ENCODE measurements around the gene ATRNL1. TPM values are rescaled to one million over a fixed set of nuclear protein-coding genes. Genes with fewer than 3 reads are reported as not detected.

ATRNL1 gene
- total and polyA plus RNA-seq, 10 donors, result 0.29 to 6.3 (median 2.2) TPM

DNA sequence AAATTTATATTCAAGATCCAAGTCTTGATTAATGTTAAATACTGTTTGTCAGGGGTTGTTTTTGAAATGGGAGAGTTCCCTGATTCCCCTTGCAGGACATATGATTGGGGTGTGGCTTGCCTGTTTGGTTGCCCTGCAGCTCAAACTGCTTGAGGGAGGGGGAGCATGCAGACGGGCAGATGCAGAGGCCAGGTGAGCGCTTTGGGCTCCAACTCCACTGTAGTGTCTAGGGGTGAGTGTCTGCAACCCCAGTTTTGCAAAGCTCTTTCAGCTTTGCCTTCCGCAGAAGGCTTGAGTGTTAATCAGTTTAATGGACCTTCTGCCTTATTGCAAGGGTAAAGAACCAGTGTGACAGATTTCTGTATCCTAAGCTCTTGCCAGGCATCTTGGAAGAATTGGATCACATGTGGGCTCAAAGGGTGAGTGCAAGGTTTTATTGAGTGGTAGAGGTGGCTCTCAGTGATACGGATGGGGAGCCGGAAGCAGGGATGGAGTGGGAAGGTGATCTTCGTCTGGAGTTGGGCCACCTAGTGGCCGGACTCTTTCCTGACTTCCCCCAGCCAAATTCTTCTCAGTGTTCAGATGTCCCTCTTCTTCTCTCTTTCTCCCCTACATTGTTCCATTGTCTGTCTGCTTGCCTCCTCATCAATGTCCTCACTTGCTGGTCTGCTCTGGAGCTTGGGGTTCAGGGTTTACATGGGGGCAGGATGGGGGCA lies 479.7 kb downstream of the ATRNL1 start:
- DNase-seq, result no peak
- no peaks in the 10 kb centered on the region for H3K9me3 ChIP-seq
- H3K36me3 ChIP-seq, result no peaks in the 10 kb centered on the region
- intact Hi-C loops (cut with DNase I; ENCODE audit: low total_unique reads), result no loop called here
- H3K4me1 ChIP-seq, result no peaks in the 10 kb centered on the region
- H3K27me3 ChIP-seq (replicated peaks in 1 of 7), result no peaks in the 10 kb centered on the region
- H3K27ac ChIP-seq, result no peak overlapping the region
- TF ChIP-seq, protein P1, sequence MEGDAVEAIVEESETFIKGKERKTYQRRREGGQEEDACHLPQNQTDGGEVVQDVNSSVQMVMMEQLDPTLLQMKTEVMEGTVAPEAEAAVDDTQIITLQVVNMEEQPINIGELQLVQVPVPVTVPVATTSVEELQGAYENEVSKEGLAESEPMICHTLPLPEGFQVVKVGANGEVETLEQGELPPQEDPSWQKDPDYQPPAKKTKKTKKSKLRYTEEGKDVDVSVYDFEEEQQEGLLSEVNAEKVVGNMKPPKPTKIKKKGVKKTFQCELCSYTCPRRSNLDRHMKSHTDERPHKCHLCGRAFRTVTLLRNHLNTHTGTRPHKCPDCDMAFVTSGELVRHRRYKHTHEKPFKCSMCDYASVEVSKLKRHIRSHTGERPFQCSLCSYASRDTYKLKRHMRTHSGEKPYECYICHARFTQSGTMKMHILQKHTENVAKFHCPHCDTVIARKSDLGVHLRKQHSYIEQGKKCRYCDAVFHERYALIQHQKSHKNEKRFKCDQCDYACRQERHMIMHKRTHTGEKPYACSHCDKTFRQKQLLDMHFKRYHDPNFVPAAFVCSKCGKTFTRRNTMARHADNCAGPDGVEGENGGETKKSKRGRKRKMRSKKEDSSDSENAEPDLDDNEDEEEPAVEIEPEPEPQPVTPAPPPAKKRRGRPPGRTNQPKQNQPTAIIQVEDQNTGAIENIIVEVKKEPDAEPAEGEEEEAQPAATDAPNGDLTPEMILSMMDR (IDR thresholded peaks at IDR 0.05 in 8 of 11, conservative IDR thresholded peaks at IDR 0.05 in 3 of 11), result no peak
- no peak for TF ChIP-seq POLR2AphosphoS5 (IDR thresholded peaks at IDR 0.05)
- TF ChIP-seq POLR2A (IDR thresholded peaks at IDR 0.05), result no peak
- no peak overlapping the region for H3K4me3 ChIP-seq
- WGBS, 5 donors, result 57 to 70% (median 67%) methylated on average over 7 of the region's 7 CpGs

DNA sequence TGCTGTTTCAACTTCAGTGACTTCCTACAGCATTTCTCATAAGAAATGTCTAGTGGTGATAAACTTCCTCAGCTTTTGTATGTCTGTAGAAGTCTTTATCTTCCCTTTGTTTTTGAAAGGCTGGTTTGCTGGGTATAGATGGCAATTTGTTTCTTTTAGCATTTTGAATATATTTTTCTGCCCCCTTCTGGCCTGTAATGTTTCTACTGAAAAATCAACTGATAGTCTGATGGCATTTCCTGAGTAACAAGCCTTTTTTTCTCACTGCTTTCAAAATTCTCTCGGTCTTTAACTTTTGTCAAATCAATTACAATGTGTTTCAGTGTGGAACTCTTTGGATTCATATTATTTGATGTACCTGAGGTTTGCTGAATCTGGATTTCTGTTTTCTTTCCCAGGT lies 487.1 kb downstream of the ATRNL1 start:
- intact Hi-C loops (cut with DNase I; ENCODE audit: low total_unique reads), result no loop called here
- Histone ChIP-seq H3K27me3 (replicated peaks in 1 of 7) (no peaks in the 10 kb centered on the region), H3K4me1 (no peaks in the 10 kb centered on the region), H3K27ac (no peak overlapping the region), H3K36me3 (no peaks in the 10 kb centered on the region), H3K9me3 (peaks cover 0 to 20% (median 15%) of the 10 kb centered on the region in 8 donors), H3K4me3 (no peak overlapping the region)
- no peak for DNase-seq
- WGBS, 5 donors, result 72 to 81% (median 76%) methylated on average over 1 of the region's 1 CpG
- TF ChIP-seq, protein P1 (IDR thresholded peaks at IDR 0.05 in 8 of 11, conservative IDR thresholded peaks at IDR 0.05 in 3 of 11), result no peak
- TF ChIP-seq POLR2AphosphoS5 (IDR thresholded peaks at IDR 0.05), result no peak
- no peak for TF ChIP-seq POLR2A (IDR thresholded peaks at IDR 0.05)

DNA sequence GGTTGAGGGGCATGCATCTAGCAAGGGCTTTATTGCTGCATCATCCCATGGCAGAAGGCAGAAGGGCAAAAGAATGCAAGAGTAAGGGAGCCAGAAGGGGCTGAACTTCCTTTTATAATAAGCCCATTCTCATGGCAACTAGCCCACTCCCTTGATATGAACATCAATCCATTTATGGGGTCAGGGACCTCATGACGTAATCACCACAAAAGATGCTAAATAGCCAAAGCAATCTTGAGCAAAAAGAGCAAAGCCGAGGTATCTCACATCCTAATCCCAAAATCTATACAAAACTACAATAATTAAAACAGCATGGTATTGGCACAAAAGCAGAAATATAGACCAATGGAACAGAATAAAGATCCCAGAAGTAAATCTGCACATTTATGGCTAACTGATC lies 499.9 kb downstream of the ATRNL1 start:
- intact Hi-C loops (cut with DNase I; ENCODE audit: low total_unique reads), result no loop called here
- H3K36me3 ChIP-seq, result no peaks in the 10 kb centered on the region
- H3K4me3 ChIP-seq, result no peak overlapping the region
- peaks cover 0 to 28% (median 7%) of the 10 kb centered on the region in 8 donors for H3K9me3 ChIP-seq
- DNase-seq, result no peak
- no peaks in the 10 kb centered on the region for H3K27me3 ChIP-seq (replicated peaks in 1 of 7)
- H3K27ac ChIP-seq, result no peak overlapping the region
- TF ChIP-seq, protein P1 (IDR thresholded peaks at IDR 0.05 in 8 of 11, conservative IDR thresholded peaks at IDR 0.05 in 3 of 11), result no peak
- no peak for TF ChIP-seq POLR2A (IDR thresholded peaks at IDR 0.05)
- TF ChIP-seq POLR2AphosphoS5 (IDR thresholded peaks at IDR 0.05), result no peak
- 82 to 95% (median 89%) methylated on average over 2 of the region's 2 CpGs for WGBS, 5 donors
- no peaks in the 10 kb centered on the region for H3K4me1 ChIP-seq

DNA sequence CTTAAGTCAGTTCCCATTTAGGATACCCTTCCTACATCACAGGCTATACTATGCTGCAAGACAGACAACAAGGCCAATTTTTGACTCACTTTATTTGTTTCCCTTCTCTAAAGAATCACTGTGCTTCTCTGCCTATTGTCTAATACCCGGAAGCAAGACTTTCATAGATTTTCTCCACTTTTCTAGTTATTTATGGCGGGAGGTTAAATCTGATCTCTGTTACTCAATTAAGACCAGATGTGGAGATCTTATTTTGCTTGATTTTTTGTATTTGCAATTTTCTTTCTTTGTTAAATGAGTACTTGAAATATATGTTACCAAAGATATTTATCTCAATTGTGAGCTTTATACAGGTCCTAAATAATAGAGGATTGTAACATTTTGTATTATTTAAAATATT lies 511.5 kb downstream of the ATRNL1 start:
- H3K4me1 ChIP-seq, result no peaks in the 10 kb centered on the region
- no peaks in the 10 kb centered on the region for H3K36me3 ChIP-seq
- DNase-seq, result no peak
- H3K9me3 ChIP-seq, result no peaks in the 10 kb centered on the region
- TF ChIP-seq POLR2AphosphoS5 (IDR thresholded peaks at IDR 0.05) (no peak), POLR2A (IDR thresholded peaks at IDR 0.05) (no peak)
- TF ChIP-seq, protein P1 (IDR thresholded peaks at IDR 0.05 in 8 of 11, conservative IDR thresholded peaks at IDR 0.05 in 3 of 11), result no peak
- intact Hi-C loops (cut with DNase I; ENCODE audit: low total_unique reads), result no loop called here
- 80 to 91% (median 89%) methylated on average over 2 of the region's 2 CpGs for WGBS, 5 donors
- H3K27me3 ChIP-seq (replicated peaks in 1 of 7), result no peaks in the 10 kb centered on the region
- no peak overlapping the region for H3K4me3 ChIP-seq
- no peak overlapping the region for H3K27ac ChIP-seq
